Mesenteric fat pad (tissue), 1 donor: Measurements from ENCODE around the gene HEY2. TPM values are rescaled to one million over a fixed set of nuclear protein-coding genes. Genes with fewer than 3 reads are reported as not detected.

Source experiments
- DNase-seq: peaks from one replicate; pipeline ENCODE4 v3.0.0-alpha.2; 2020; ENCODE audit warnings: low spot score
- total RNA-seq: library from RNA; stranded (reverse); fragmentation: NEBNext Ultra II Directional; extraction: Animal tissue kit (Norgen Biotek cat#: 25700); gene quantifications from one replicate; pipeline ENCODE4 v1.2.1, GENCODE V29; 2021
- donor health status: DM: yes; HTN: yes; CAD: no.

Gene HEY2
- total RNA-seq, 1 donor from 2014 or later = 1.3 TPM

DNA sequence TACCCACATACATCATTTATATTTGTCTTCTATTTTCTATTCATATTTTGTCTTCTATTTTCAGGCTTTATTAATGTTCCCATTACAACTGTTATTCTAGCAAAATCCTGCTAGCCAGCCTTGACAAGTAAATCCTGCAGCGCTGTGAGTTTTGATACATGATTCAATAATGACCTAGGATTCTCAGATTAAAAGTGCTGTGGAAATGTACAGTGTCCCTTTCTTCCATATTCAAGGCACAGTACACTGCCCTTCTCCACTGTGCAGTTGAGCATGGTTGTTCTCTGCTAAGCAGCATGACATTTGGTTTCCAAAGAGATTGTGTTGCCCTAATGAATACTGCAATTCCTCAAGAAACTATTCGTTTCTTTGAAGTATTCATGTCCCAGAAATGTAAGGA lies 5.8 kb upstream of the HEY2 start:
- DNase-seq = no peak

- DNase-seq = no peak
Observed at GRCh38 chr6:125745281-125746018, 4.0 kb upstream of the HEY2 start.

GRCh38 chr6:125746019-125746414 lies 3.4 kb upstream of the HEY2 start:
- no peak for DNase-seq

DNA sequence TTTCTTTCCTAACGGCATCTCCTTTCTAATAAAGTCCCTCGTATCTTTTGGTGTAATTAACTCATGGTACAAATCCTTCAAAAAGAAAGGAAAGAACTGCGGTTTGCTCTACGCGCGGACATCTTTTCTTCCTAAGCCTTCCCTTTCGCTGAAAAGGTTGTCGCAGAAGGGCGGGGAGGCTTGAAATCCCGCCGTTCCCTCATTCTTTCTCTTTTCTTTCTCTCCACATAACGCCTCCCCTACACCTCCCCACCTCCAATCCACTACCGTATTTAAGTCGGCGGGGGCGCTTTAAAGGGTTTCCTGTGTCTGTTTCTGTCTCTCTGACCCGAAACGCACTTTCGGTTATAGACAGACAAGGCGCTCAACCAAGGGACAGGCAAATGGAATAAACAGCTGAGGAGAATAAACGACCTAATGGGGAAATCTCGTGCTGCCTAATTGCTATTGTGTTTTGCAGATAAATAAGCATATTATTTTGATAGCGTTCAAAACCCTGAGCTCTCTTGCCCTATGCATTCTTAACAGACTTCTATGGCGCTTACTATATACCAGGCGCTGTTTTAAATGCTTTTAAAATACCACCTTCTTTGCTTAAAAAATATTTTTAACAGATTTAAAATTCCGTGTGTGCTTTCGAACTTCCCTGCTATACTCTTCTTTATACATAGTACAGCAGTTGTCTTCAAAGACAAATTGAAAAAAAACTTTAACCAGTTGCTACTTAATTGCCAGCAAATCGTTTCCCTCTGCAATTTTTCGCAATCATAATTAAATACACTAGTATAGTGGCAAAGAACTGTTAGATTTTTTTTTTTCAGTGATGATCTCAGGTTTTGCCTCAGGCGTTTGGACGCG lies 2.5 kb upstream of the HEY2 start:
- DNase-seq = no peak

- no peak for DNase-seq
Observed at GRCh38 chr6:125747589-125748405, 1.6 kb upstream of the HEY2 start.

DNA sequence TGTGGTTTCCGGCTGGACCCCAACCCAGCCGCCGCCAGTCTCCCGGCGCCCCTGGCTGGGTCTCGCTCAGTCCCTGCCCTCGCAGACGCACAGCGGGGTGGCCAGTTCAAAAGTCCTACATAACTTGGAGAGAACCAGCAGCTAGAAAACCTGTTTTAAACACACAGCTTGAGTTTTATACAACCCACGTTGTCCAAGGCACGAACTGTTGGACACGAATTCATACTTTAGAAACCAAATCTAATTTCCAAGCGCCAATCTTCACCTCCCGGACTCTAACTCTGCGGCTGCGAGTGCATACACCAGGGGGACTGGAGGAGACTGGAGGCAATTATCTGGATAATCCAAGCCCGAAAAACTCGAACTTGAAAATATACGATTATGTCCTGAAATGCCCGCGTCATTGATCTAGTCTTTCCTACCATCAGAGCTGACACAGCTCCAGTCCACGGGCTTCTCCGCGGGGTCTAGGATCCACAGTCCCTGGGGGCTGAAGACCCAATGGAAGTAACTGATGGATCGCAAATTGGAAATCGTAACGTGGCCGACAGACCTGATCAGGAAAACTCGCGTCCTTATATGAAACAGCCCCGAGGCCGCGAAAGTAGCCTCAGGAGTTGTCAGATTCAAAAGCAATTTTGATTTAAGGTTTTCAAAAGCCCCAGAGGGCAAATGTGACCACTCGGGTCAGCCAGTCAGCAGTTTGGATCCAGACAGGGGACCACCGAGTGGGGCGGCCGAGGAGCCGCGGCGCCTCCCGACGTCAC lies 843 bp upstream of the HEY2 start:
- no peak for DNase-seq

GRCh38 chr6:125749865-125750691 lies 646 bp downstream of the HEY2 start:
- no peak for DNase-seq

DNA sequence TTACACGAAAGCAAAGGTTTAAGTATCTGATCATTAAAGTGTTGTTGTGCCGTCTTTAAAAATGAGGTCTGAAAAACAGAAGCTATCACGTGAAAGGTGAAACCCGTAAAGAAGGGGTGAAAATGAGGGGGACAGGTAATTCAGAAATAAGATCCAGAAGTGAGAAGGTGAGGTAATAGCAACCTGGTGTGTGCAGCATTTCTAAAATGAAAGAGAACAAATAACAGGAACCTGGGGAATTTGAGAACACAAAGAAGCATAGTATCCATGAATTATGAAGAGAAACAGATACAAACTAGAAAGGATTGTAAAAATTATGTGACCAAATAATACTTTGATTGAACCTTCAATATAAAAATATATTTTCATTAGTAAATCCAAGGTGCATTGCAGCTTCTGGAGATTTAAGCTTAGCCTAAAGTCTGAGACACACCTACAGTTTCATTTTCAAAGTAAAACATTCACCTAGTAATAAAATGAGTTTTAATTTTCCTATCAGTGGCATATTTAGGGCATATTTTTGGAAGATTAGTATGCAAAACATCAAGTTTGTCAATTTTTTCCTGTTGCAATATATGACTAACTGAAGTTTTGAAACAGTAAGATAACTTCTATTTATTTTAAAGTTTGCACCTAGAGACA lies 1.4 kb downstream of the HEY2 start:
- no peak for DNase-seq

DNA sequence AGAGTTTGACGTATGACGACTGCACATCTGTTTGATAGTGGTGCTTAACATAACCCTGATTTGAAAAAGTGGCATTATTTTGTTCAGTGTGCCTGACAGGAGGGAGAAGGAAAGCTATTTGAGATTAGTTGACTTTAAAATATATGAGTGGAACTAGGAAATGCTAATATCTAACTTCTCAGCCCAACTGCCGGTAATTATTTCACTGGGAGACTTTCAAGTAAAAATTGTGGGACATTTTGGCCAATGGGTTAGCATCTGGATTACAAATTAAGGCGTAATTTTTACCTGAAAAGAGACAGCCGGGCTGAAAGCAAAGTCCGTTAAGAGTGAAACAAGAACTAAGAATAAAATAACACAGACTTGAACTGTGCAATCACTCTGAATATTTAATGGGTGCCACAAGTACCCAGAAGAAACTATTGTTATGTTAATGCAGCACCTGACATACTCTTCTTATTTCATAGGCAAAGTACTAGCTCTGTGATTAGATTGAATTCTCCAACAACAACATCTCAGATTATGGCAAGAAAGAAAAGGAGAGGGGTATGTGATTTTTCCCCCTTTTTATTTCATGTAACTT lies 2.0 kb downstream of the HEY2 start:
- no peak for DNase-seq

- DNase-seq = no peak
Observed at GRCh38 chr6:125752773-125753172, 3.3 kb downstream of the HEY2 start.

- no peak for DNase-seq
Observed at GRCh38 chr6:125753218-125753936, 3.9 kb downstream of the HEY2 start.

DNA sequence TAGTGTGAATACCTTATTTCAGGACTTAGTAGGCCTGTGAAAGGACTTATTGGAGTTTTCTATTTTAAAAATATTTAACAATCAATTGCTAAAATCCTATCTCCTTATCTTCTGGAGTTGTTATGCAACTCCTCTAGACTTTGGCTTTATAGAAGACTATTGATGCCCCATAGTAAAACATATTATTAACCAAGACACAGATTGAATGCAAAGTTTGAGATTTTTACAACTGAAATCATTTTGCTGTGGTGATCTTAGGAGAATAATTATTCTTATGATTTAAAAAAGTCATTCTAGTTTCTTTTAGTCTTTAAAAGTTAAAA lies 4.5 kb downstream of the HEY2 start:
- DNase-seq = no peak

GRCh38 chr6:125754566-125754965 lies 5.1 kb downstream of the HEY2 start:
- DNase-seq = no peak

DNA sequence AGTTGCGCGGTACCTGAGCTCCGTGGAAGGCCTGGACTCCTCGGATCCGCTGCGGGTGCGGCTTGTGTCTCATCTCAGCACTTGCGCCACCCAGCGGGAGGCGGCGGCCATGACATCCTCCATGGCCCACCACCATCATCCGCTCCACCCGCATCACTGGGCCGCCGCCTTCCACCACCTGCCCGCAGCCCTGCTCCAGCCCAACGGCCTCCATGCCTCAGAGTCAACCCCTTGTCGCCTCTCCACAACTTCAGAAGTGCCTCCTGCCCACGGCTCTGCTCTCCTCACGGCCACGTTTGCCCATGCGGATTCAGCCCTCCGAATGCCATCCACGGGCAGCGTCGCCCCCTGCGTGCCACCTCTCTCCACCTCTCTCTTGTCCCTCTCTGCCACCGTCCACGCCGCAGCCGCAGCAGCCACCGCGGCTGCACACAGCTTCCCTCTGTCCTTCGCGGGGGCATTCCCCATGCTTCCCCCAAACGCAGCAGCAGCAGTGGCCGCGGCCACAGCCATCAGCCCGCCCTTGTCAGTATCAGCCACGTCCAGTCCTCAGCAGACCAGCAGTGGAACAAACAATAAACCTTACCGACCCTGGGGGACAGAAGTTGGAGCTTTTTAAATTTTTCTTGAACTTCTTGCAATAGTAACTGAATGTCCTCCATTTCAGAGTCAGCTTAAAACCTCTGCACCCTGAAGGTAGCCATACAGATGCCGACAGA lies 9.9 kb downstream of the HEY2 start:
- DNase-seq = no peak

- no peak for DNase-seq
Observed at GRCh38 chr6:125759959-125760457, 10.6 kb downstream of the HEY2 start.

GRCh38 chr6:125764121-125764671 lies 14.8 kb downstream of the HEY2 start:
- no peak for DNase-seq

- DNase-seq = no peak
Observed at GRCh38 chr6:125765944-125766343, 16.5 kb downstream of the HEY2 start.

DNA sequence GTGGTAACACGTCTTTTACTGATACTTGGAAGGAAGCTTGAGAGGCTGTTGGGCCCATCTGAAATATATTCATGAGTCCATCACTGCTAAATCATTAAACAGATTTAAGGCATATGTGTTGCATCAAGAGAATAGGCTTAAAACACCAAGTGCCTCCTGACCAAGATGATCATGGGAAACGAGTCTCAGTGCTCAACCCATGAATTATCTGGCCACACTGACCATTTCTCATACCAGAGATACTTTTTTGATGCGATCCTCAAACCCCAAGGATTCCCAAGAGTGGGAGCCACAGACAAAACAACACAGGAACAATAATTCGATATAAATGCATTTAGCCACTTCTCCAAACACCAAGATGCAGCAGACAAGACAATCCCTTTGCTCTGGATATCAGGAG lies 17.2 kb downstream of the HEY2 start:
- no peak for DNase-seq
